Peyer's patch (tissue), 4 donors: ENCODE data around the gene KDM2A. TPM values are rescaled to one million over a fixed set of nuclear protein-coding genes. Genes with fewer than 3 reads are reported as not detected.

Experiments used
- DNase-seq, 3 donors: peaks; one replicate each; pipeline ENCODE4 v3.0.0-alpha.2; 2017 to 2019
- H3K27ac ChIP-seq, 4 donors: fragments of 200-600 bp; sonication (generic); one replicate each; pipeline ENCODE4 v1.5.1; 2016 to 2019
- H3K27me3 ChIP-seq, 2 donors: fragments of 200-600 bp; sonication (generic); one replicate each; pipeline ENCODE4 v1.5.1; 2019
- H3K36me3 ChIP-seq, 3 donors: fragments of 200-600 bp; sonication (generic); one replicate each; pipeline ENCODE4 v1.5.1; 2016 to 2019
- H3K4me1 ChIP-seq, 4 donors: fragments of 200-600 bp; sonication (generic); one replicate each; pipeline ENCODE4 v1.5.1; 2016 to 2019
- H3K4me3 ChIP-seq, 4 donors: fragments of 200-600 bp; sonication (generic); 1 replicate in 3 of 4; 2 replicates in 1 of 4; pipeline ENCODE4 v1.5.1; 2016 to 2019; ENCODE audit warnings: mild to moderate bottlenecking in 1 of 4
- H3K9me3 ChIP-seq, 4 donors: fragments of 200-600 bp; sonication (generic); one replicate each; pipeline ENCODE4 v1.5.1; 2016 to 2019; ENCODE audit warnings: mild to moderate bottlenecking in 1 of 4
- CTCF ChIP-seq, 6 experiments: fragments of 450-650 bp in 4 of 6; fragments of 200-600 bp in 2 of 6; sonication (generic) in 1 of 6; IDR thresholded peaks; one replicate each; pipeline ENCODE4 v1.5.1; 2017 to 2019; ENCODE audit warnings: antibody characterized with exemption in 6 of 6, mild to moderate bottlenecking in 3 of 6, moderate library complexity in 1 of 6
- POLR2A ChIP-seq, 2 donors: fragments of 450-650 bp; IDR thresholded peaks; one replicate each; pipeline ENCODE4 v1.5.1; 2017; ENCODE audit warnings: antibody characterized with exemption in 2 of 2, mild to moderate bottlenecking in 2 of 2, moderate library complexity in 2 of 2
- total RNA-seq, 4 donors: library from RNA; depleted of rRNA; stranded (reverse); fragments of >200 nt; gene quantifications; one replicate each; pipeline ENCODE4 v1.1.0, GENCODE V29; 2016

KDM2A gene
- total RNA-seq, 4 donors from 2014 or later: 76.7 to 225 (median 105) TPM

GRCh38 chr11:67240576-67241389, 121.7 kb downstream of the KDM2A start:
- Histone ChIP-seq H3K4me3 (peak overlapping the region; percentile 51 to 67 (median 59)), H3K9me3 (no peaks in the 10 kb centered on the region), H3K36me3 (peaks cover 0 to 30% (median 0%) of the 10 kb centered on the region in 3 donors), H3K27me3 (no peaks in the 10 kb centered on the region), H3K27ac (peak overlapping the region; percentile 81 to 93 (median 91)), H3K4me1 (peaks cover 0 to 40% (median 12%) of the 10 kb centered on the region in 4 donors)
- TF ChIP-seq CTCF (IDR thresholded peaks at IDR 0.05): no peak
- no peak for TF ChIP-seq POLR2A (IDR thresholded peaks at IDR 0.05)
- DNase-seq: peak; percentile 72 to 89 (median 83)

- no peak for DNase-seq
- Histone ChIP-seq H3K27me3 (no peaks in the 10 kb centered on the region), H3K36me3 (peaks cover 0 to 46% (median 0%) of the 10 kb centered on the region in 3 donors), H3K9me3 (no peaks in the 10 kb centered on the region), H3K4me1 (peaks cover 0 to 40% (median 12%) of the 10 kb centered on the region in 4 donors), H3K4me3 (peak overlapping the region in 1 of 4 donors; percentile 54), H3K27ac (no peak overlapping the region)
- TF ChIP-seq CTCF (IDR thresholded peaks at IDR 0.05) (no peak), POLR2A (IDR thresholded peaks at IDR 0.05) (no peak)
Observed at GRCh38 chr11:67242548-67242947, 123.5 kb downstream of the KDM2A start.

GRCh38 chr11:67243051-67243450, 124.0 kb downstream of the KDM2A start:
- Histone ChIP-seq H3K4me1 (peaks cover 0 to 40% (median 12%) of the 10 kb centered on the region in 4 donors), H3K27ac (no peak overlapping the region), H3K27me3 (no peaks in the 10 kb centered on the region), H3K9me3 (no peaks in the 10 kb centered on the region), H3K4me3 (no peak overlapping the region), H3K36me3 (peaks cover 0 to 51% (median 0%) of the 10 kb centered on the region in 3 donors)
- no peak for DNase-seq
- TF ChIP-seq POLR2A (IDR thresholded peaks at IDR 0.05) (no peak), CTCF (IDR thresholded peaks at IDR 0.05) (no peak)

- H3K36me3 ChIP-seq: peaks cover 0 to 71% (median 3%) of the 10 kb centered on the region in 3 donors
Observed at GRCh38 chr11:67245046-67245445, 126.0 kb downstream of the KDM2A start.

GRCh38 chr11:67247946-67248550, 129.0 kb downstream of the KDM2A start:
- no peak for TF ChIP-seq CTCF (IDR thresholded peaks at IDR 0.05)
- no peak for TF ChIP-seq POLR2A (IDR thresholded peaks at IDR 0.05)

More at GRCh38 chr11:67245046-67245445, 126.0 kb downstream of the KDM2A start:
- H3K4me3 ChIP-seq: no peak overlapping the region
- no peaks in the 10 kb centered on the region for H3K9me3 ChIP-seq
- no peak for DNase-seq
- TF ChIP-seq POLR2A (IDR thresholded peaks at IDR 0.05): no peak
- no peak for TF ChIP-seq CTCF (IDR thresholded peaks at IDR 0.05)
- H3K27ac ChIP-seq: no peak overlapping the region
- no peaks in the 10 kb centered on the region for H3K27me3 ChIP-seq
- peaks cover 0 to 26% (median 7%) of the 10 kb centered on the region in 4 donors for H3K4me1 ChIP-seq

More at GRCh38 chr11:67247946-67248550, 129.0 kb downstream of the KDM2A start:
- peaks cover 0 to 5% (median 2%) of the 10 kb centered on the region in 4 donors for H3K4me1 ChIP-seq
- H3K27ac ChIP-seq: no peak overlapping the region
- H3K36me3 ChIP-seq: peaks cover 2 to 97% (median 3%) of the 10 kb centered on the region in 3 donors
- no peaks in the 10 kb centered on the region for H3K9me3 ChIP-seq
- H3K4me3 ChIP-seq: no peak overlapping the region
- DNase-seq: no peak
- no peaks in the 10 kb centered on the region for H3K27me3 ChIP-seq
